C4-2B (cell line): Measurements from ENCODE around the gene TSNAXIP1.
A peak's percentile ranks its signal among the peaks of the same experiment; 100 is the strongest.

ENCODE experiments used
- H3K27ac ChIP-seq: fragments of 450-650 bp; 2 replicates; pipeline ENCODE4 v1.5.1; 2017
- CTCF ChIP-seq: fragments of 450-650 bp; conservative IDR thresholded peaks from 2 replicates; pipeline ENCODE4 v1.5.1; 2017; ENCODE audit warnings: mild to moderate bottlenecking
- ZFX ChIP-seq: fragments of 450-650 bp; IDR thresholded peaks from 2 replicates; pipeline ENCODE4 v1.6.1; 2017

Gene TSNAXIP1

GRCh38 chr16:67804853-67805542 is 1.7 kb upstream of the TSNAXIP1 start:
- H3K27ac ChIP-seq = peak overlapping the region; percentile 90
- TF ChIP-seq ZFX = no peak
- no peak for TF ChIP-seq CTCF

- peak overlapping the region; percentile 90 for H3K27ac ChIP-seq
- TF ChIP-seq CTCF (no peak), ZFX (peak; percentile 47; the same call in 1 of the 2 replicates)
These were observed 816 bp upstream of the TSNAXIP1 start for GRCh38 chr16:67805718-67806427.

- TF ChIP-seq ZFX (no peak), CTCF (no peak)
- H3K27ac ChIP-seq = peak overlapping the region; percentile 90
These were observed 526 bp downstream of the TSNAXIP1 start for GRCh38 chr16:67807148-67807682.

- TF ChIP-seq ZFX = no peak
- TF ChIP-seq CTCF = no peak
- no peak overlapping the region for H3K27ac ChIP-seq
These were observed 5.2 kb downstream of the TSNAXIP1 start for GRCh38 chr16:67811899-67812298.

GRCh38 chr16:67814567-67814966 is 7.9 kb downstream of the TSNAXIP1 start:
- TF ChIP-seq CTCF (no peak), ZFX (no peak)
- no peak overlapping the region for H3K27ac ChIP-seq

- H3K27ac ChIP-seq = no peak overlapping the region
- TF ChIP-seq ZFX (no peak), CTCF (no peak)
These were observed 14.0 kb downstream of the TSNAXIP1 start for GRCh38 chr16:67820608-67821259.

GRCh38 chr16:67822511-67822910 is 15.8 kb downstream of the TSNAXIP1 start:
- H3K27ac ChIP-seq = no peak overlapping the region
- TF ChIP-seq ZFX = no peak
